ENCODE data around the gene S100A9.

DNA sequence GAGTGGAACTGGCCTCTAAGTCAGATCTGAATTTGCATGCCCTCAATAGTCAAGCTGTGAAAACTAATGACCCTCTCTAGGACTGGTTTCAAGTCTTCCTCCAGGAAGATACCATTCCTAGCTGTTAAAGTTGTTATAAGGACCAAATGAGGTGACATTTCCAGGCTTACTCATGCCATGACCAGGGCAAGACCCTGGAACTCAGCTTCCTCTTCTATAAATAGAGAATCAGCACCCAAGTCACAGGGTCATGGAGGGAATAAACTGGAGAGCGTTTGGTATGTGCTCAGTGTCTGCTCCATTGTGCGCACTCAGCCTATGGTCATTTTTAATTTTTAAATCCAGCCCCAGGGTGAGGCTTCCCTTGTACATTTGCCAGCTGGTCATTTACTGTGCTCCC, 2.5 kb downstream of the S100A9 start:
- TF ChIP-seq, protein P1, sequence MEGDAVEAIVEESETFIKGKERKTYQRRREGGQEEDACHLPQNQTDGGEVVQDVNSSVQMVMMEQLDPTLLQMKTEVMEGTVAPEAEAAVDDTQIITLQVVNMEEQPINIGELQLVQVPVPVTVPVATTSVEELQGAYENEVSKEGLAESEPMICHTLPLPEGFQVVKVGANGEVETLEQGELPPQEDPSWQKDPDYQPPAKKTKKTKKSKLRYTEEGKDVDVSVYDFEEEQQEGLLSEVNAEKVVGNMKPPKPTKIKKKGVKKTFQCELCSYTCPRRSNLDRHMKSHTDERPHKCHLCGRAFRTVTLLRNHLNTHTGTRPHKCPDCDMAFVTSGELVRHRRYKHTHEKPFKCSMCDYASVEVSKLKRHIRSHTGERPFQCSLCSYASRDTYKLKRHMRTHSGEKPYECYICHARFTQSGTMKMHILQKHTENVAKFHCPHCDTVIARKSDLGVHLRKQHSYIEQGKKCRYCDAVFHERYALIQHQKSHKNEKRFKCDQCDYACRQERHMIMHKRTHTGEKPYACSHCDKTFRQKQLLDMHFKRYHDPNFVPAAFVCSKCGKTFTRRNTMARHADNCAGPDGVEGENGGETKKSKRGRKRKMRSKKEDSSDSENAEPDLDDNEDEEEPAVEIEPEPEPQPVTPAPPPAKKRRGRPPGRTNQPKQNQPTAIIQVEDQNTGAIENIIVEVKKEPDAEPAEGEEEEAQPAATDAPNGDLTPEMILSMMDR (tag by site-specific recombination; IDR thresholded peaks at IDR 0.05) = no peak
- TF ChIP-seq ZNF335 (tag by site-specific recombination; conservative IDR thresholded peaks at IDR 0.05) (no peak), GLIS2 (tag by site-specific recombination; IDR thresholded peaks at IDR 0.05) (no peak), ZNF274 (IDR thresholded peaks at IDR 0.05; ENCODE audit: low read length) (no peak), ZNF274 (tag by site-specific recombination; IDR thresholded peaks at IDR 0.05; ENCODE audit: borderline replicate concordance) (no peak), ZNF768 (tag by site-specific recombination; IDR thresholded peaks at IDR 0.05) (no peak), GLI2 (tag by site-specific recombination; IDR thresholded peaks at IDR 0.05; ENCODE audit: borderline replicate concordance, low read depth) (no peak)
- TF ChIP-seq, protein P2, sequence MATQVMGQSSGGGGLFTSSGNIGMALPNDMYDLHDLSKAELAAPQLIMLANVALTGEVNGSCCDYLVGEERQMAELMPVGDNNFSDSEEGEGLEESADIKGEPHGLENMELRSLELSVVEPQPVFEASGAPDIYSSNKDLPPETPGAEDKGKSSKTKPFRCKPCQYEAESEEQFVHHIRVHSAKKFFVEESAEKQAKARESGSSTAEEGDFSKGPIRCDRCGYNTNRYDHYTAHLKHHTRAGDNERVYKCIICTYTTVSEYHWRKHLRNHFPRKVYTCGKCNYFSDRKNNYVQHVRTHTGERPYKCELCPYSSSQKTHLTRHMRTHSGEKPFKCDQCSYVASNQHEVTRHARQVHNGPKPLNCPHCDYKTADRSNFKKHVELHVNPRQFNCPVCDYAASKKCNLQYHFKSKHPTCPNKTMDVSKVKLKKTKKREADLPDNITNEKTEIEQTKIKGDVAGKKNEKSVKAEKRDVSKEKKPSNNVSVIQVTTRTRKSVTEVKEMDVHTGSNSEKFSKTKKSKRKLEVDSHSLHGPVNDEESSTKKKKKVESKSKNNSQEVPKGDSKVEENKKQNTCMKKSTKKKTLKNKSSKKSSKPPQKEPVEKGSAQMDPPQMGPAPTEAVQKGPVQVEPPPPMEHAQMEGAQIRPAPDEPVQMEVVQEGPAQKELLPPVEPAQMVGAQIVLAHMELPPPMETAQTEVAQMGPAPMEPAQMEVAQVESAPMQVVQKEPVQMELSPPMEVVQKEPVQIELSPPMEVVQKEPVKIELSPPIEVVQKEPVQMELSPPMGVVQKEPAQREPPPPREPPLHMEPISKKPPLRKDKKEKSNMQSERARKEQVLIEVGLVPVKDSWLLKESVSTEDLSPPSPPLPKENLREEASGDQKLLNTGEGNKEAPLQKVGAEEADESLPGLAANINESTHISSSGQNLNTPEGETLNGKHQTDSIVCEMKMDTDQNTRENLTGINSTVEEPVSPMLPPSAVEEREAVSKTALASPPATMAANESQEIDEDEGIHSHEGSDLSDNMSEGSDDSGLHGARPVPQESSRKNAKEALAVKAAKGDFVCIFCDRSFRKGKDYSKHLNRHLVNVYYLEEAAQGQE (tag by site-specific recombination; IDR thresholded peaks at IDR 0.05) = no peak
- TF ChIP-seq, protein P3, sequence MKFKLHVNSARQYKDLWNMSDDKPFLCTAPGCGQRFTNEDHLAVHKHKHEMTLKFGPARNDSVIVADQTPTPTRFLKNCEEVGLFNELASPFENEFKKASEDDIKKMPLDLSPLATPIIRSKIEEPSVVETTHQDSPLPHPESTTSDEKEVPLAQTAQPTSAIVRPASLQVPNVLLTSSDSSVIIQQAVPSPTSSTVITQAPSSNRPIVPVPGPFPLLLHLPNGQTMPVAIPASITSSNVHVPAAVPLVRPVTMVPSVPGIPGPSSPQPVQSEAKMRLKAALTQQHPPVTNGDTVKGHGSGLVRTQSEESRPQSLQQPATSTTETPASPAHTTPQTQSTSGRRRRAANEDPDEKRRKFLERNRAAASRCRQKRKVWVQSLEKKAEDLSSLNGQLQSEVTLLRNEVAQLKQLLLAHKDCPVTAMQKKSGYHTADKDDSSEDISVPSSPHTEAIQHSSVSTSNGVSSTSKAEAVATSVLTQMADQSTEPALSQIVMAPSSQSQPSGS (tag by site-specific recombination; IDR thresholded peaks at IDR 0.05; ENCODE audit: low read depth) = no peak
- TF ChIP-seq, protein P4, sequence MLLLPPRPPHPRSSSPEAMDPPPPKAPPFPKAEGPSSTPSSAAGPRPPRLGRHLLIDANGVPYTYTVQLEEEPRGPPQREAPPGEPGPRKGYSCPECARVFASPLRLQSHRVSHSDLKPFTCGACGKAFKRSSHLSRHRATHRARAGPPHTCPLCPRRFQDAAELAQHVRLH (tag by site-specific recombination; IDR thresholded peaks at IDR 0.05) = no peak
